Ishikawa (cell line): Measurements from ENCODE around the gene DENND1B.

Experiments
- CEBPB ChIP-seq: IDR thresholded peaks from 2 replicates; pipeline ENCODE4 v1.6.1; 2012
- CREB1 ChIP-seq: IDR thresholded peaks from 2 replicates; pipeline ENCODE4 v1.6.1; 2012; ENCODE audit warnings: low read depth
- EGR1 ChIP-seq: IDR thresholded peaks from 2 replicates; pipeline ENCODE4 v1.6.1; 2012
- EP300 ChIP-seq: IDR thresholded peaks from 2 replicates; pipeline ENCODE4 v1.6.1; 2012; ENCODE audit warnings: borderline replicate concordance
- FOXM1 ChIP-seq: IDR thresholded peaks from 2 replicates; pipeline ENCODE4 v1.6.1; 2012; ENCODE audit warnings: low read depth, borderline replicate concordance
- MAX ChIP-seq: IDR thresholded peaks from 2 replicates; pipeline ENCODE4 v1.6.1; 2012
- NFIC ChIP-seq: IDR thresholded peaks from 2 replicates; pipeline ENCODE4 v1.6.1; 2012
- RAD21 ChIP-seq: IDR thresholded peaks from 2 replicates; pipeline ENCODE4 v1.6.1; 2012; ENCODE audit warnings: low read depth
- REST ChIP-seq: IDR thresholded peaks from 2 replicates; pipeline ENCODE4 v1.6.1; 2012; ENCODE audit warnings: low read depth, mild to moderate bottlenecking
- TAF1 ChIP-seq: IDR thresholded peaks from 2 replicates; pipeline ENCODE4 v1.6.1; 2012; ENCODE audit warnings: low read depth, mild to moderate bottlenecking
- TEAD4 ChIP-seq: IDR thresholded peaks from 2 replicates; pipeline ENCODE4 v1.6.1; 2012
- USF1 ChIP-seq: IDR thresholded peaks from 2 replicates; pipeline ENCODE4 v1.6.1; 2012
- YY1 ChIP-seq: IDR thresholded peaks from 2 replicates; pipeline ENCODE4 v1.6.1; 2012; ENCODE audit warnings: low read depth

GRCh38 chr1:197675583-197676208, 99.6 kb downstream of the DENND1B start:
- TF ChIP-seq CEBPB, result no peak
- no peak for TF ChIP-seq REST
- no peak for TF ChIP-seq TAF1
- TF ChIP-seq EP300, result no peak
- TF ChIP-seq EGR1, result no peak
- no peak for TF ChIP-seq TEAD4
- TF ChIP-seq CREB1, result no peak
- no peak for TF ChIP-seq RAD21
- TF ChIP-seq YY1, result no peak
- no peak for TF ChIP-seq USF1
- no peak for TF ChIP-seq MAX
- TF ChIP-seq NFIC, result no peak
- TF ChIP-seq FOXM1, result no peak
